ENCODE measurements around the gene MUSTN1.

GRCh38 chr3:52816654-52817053 is 18.2 kb downstream of the MUSTN1 start:
- TF ChIP-seq SUZ12 (IDR thresholded peaks at IDR 0.05; ENCODE audit: extremely low read depth, insufficient read depth, insufficient read length) (no peak), YY1 (IDR thresholded peaks at IDR 0.05; ENCODE audit: insufficient read depth, insufficient read length) (no peak), ZNF274 (IDR thresholded peaks at IDR 0.05; ENCODE audit: low read depth, low read length) (no peak)

Data from NT2/D1 (cell line).